Central memory CD4-positive, alpha-beta T cell (primary cell): Measurements from ENCODE around the gene C3orf18.

Source experiments
- DNase-seq: peaks from one replicate; pipeline ENCODE4 v3.0.0; 2022

C3orf18 gene

GRCh38 chr3:50577348-50577747, 9.8 kb upstream of the C3orf18 start:
- DNase-seq, result no peak

DNA sequence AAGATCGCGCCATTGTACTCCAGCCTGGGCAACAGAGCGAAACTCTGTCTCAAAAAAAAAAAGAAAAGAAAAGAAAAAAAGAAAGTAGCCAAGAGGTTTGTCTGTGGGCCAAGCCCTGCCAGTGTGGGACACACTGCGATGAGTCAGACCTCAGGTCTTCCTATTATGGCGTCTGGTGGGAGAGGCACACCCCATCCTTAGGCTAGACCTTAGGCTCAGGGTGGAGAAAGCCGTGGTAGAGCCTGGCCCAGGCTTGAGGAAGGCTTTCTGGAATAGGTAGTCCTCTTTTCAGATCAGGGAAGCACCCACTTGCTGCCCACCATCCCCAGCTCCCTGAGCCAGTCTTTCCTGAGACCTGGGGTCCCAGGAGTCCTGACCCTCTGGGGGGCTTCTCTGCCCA, 7.8 kb upstream of the C3orf18 start:
- no peak for DNase-seq

GRCh38 chr3:50574444-50574831, 6.9 kb upstream of the C3orf18 start:
- DNase-seq, result no peak

GRCh38 chr3:50573566-50574443, 6.3 kb upstream of the C3orf18 start:
- peak; percentile 52 for DNase-seq

DNA sequence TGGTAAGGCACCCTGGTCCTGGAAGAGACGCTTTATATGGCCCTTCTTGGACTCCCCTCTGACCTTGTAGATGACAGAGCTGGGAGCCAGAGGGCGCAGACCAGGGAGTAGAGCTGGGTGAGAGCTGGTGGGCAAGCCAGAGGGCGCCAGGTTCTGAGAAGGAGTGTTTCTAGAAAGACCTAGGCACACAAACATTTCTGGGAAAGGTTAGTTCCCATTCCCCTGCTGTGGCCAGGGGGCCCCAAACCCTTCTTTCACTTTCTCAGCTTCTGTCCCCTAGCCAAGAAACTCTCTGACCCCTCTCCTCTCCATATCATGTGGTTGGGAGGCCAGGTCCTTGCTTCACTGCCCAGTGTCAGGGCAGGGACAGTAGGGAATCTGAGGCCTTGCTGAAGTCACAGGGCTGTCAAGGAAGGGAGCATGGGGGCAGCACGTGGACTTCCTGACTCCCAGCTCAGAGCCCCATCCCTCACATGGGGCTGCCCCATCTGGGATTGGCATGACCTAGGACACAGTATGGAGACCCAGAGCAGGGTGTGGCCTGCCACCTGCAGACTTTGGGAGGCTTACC, 5.3 kb upstream of the C3orf18 start:
- no peak for DNase-seq

- peak; percentile 78 for DNase-seq
These were observed 4.6 kb upstream of the C3orf18 start for GRCh38 chr3:50572158-50572557.

DNA sequence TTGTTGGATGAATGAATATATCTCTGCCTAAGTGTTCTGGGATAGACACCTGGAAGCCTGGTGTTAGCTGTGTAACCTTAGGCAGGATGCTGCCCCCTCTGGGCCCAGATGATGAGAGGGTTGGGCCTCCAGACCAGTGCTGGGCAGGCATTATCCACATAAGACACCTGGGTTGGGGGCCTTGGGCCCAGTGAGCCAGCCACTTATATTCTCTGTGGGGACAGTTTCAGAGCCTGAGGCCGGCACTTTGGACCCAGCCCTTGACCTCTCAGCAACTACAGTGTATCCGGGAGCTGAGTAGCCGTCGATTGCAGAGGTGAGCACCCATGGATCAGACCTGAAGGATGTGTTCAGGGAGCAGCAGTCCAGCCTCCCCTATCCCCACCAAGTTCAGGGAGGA, 3.9 kb upstream of the C3orf18 start:
- DNase-seq, result no peak

GRCh38 chr3:50570508-50571279, 3.1 kb upstream of the C3orf18 start:
- no peak for DNase-seq

DNA sequence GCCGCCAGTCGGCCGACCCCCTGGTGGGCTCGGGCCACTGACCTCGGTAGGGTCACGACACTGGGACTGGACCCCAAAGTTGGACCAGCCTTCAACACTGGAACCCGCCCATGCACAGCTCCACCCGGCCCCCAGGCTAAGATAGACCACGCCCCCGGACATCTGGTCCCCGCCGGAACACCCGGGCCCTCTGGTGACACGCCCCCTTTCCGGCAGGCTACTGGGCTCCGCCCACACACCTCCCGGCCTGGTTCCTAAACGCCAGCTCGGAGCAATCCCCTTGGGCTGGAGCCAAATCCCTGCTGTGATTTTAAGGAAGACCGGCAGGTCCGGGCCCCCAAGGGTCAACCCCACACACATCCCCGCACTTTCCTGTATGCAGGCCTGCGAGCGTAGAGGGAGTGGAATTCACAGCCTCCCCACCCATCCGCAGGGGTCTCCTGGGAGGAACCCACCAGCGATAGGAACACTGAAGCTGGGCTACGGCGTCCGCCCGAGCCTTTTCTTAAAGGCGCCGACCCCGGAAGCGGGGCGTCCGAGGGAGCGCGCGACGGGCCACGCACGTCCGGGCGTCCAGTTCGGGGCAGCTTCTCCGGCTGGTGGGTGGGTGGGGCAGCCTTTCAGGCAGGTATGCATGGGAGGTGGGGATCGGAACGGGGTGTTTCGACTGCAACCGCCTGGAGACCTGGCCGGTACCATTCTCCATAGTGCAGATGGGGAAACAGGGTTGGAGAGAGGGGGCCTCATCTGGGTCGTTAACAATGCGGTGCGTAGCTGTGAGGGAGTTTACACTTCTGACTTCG, 1.6 kb upstream of the C3orf18 start, which contains the start of gene HEMK1:
HEMK1 (plus strand) TSS at position 576 of the 803 bp plus-strand sequence. CDS start 1,583 bp downstream, outside the sequence.
- DNase-seq, result peak; percentile 89

DNA sequence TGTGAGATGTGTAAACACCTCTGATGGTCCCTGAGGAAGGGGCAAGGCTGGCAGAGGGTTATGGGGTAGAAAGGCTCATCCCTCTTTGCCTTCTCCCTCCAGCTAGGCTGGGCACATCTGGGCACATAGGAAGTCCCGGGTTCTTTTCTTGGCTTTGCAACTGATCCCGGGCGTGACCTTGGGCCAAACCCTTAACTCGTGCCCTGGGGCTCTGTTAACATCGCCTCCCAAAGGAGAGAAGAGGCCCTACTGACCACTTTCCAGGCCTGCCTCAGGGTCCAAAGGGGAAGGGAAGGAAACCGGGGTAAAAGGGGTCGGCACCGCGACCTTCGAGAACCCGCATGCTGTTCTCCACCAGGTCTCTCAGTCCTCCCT, 549 bp downstream of the C3orf18 start:
- no peak for DNase-seq

GRCh38 chr3:50564321-50564720, 3.2 kb downstream of the C3orf18 start:
- DNase-seq, result no peak

DNA sequence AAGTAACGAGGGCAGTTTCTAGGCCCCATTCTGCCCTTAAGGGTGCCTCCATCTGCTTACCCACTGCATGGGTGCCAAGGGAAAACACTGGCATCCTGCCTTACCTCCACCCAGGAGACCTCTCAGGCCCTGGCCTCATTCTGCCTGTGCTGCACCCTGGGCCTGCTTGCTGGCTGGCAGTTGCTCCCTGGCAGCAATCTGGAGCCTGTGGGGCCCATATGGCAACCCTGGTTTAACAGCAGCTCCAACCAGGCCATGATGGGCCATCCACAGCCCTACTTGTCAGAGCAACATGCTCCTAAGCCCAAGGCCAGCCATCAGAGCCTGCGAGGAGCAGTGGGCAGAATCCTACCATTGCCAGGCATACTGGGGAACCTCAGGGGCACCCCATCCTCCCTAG, 3.7 kb downstream of the C3orf18 start:
- DNase-seq, result no peak

DNA sequence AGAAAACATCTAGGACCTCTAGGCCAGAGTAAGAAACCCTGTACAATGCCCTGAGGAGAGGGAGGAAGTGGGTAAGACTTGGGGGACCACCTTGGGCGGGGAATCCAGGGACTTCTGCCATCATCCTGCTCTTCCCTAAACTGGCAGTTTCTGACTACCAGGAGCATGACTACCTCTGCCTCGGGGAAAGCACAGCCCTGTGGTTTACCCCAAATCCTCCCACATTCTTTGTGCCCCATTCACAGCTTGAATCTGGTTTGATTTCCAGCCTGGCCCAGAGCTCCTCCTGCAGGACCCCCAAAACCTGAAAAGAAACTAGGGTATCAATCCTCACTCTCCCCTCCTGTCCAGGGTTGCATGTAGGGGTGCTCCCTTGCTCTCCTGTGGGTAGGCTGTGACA, 4.7 kb downstream of the C3orf18 start:
- DNase-seq, result no peak

GRCh38 chr3:50559702-50560101, 7.8 kb downstream of the C3orf18 start:
- no peak for DNase-seq

GRCh38 chr3:50557915-50558314, 9.6 kb downstream of the C3orf18 start:
- no peak for DNase-seq

DNA sequence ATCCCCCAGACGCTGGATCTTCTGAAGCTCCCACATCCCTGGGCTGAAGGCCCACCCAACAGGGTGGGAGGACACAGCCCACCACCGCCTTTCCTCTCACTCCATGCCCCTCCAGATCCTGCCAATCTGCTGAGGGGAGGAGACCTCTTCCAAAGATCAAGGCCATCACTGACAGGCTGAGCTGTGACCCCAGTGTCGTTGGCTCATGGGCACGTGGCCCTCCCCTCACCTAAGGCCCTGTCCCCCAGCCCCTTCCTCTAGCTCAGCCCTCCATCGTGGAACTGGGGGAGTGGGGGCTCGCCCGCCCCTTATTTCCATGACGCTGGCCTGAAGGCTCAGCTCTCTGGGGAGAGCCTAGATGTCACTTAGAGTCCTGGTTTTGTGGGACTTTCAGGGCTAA, 10.4 kb downstream of the C3orf18 start:
- DNase-seq, result no peak

DNA sequence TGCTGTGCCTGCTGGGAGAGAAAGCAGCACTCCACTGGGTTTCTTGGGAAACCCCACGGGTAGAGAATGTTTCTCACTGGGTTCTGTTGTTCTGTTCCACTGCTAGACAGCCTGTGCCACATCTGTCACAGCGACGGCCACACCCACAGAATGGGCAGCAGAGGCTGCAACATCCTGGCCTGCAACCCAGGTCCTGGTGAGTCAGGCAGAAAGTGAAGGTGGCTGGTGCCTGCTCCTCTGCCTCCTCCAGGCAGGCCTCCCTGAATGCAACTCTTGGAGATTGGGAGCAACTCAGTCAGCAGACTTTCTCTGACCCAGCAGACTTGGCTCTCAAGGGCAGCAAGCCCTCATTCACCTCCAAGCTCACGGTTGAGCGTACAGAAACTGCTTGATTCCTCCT, 13.0 kb downstream of the C3orf18 start:
- DNase-seq, result no peak

DNA sequence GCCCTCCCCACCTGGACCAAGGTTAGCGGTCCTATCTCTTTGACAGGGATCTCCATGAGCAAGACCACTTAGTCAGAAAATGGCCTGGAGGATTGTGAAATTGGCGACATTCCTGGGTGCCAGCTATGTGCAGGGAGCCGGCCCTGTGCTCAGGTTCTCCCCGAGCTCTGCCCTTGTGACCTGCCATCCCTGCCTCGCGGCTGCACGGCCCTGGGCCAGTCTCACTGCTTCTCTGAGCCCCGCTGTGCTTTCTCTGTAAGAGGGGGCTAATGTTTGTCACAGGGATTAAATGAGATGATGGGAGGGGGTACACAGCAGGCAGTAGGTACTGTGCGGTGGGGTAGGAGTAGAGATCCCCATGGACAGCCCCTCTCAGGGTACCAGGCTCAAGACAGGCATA, 14.9 kb downstream of the C3orf18 start:
- no peak for DNase-seq

DNA sequence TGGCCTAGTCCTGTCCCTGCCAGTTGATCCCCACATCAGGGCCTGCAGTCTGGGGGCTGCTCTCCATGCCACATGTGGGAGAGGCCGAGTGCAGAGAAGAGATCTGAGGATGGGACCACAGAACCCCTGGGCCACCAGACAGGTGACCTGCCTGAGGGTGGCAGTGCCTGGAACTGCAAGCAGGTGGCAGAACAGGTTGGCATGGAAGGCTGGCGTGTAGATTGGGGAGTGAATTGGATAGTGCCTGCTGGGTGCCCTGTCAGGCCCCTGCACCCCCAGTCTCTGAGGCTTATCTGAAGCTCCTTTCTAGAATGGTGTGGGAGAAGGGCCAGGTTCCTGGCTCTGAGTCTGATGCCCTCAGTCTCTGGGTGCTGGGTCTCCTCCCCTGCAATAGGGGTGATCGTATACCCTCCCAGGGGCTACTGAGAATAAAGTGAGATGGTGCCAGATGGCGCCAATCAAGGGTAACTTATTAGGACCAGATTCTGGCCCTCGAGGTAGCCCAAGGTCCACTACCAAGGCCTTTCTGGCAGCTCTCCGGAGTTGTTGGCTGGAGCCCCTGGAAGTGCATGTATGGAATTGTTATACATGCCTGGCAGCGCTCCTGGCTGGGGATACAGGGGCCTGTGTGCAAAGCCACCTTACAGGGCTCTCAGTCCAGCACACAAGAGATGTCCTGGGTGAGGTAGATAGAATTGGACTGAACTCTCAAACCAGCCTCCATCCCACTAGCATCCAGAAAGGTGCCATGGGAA, 15.7 kb downstream of the C3orf18 start:
- no peak for DNase-seq

- no peak for DNase-seq
These were observed 16.4 kb downstream of the C3orf18 start for GRCh38 chr3:50551054-50551659.

GRCh38 chr3:50550079-50550736, 17.3 kb downstream of the C3orf18 start:
- DNase-seq, result peak; percentile 37
